ENCODE data around the gene GRIN1. TPM values are rescaled to one million over a fixed set of nuclear protein-coding genes. Genes with fewer than 3 reads are reported as not detected.
"Not testable (repeated sequence)": the region's sequence is repeated elsewhere in the genome, so short reads cannot be mapped to it uniquely, and the experiment has no call there.

Gene GRIN1
- total RNA-seq, 4 donors from 2014 or later: 0.14 TPM; not detected in 3

GRCh38 chr9:137115394-137116026, 23.4 kb upstream of the GRIN1 start:
- H3K36me3 ChIP-seq: no peaks in the 10 kb centered on the region
- intact Hi-C loops (cut with DNase I; ENCODE audit: low total_unique reads) (no loop called here), in situ Hi-C loops (cut with MboI; ENCODE audit: low pct_ligation_motif_present in 1 of 4, low pct_unique_long_range_greater_than_20kb in 1 of 4, low sequenced_read_pairs in 3 of 4) (loop anchor here in 1 of 4 donors (25.0 kb wide), 1 partner anchor 97 kb away; the partner anchor contains the start of genes NDOR1, RNF208, TMEM203 and TPRN)
- H3K4me3 ChIP-seq: no peak overlapping the region
- DNase-seq: no peak
- 78% methylated on average over 19 of the region's 21 CpGs; no CpG with 5 or more reads in 1 of the 2 donors for WGBS, 2 donors (ENCODE audit: low coverage in 1 of 2)
- TF ChIP-seq EP300 (IDR thresholded peaks at IDR 0.05; ENCODE audit: low read depth): no peak
- TF ChIP-seq POLR2A (IDR thresholded peaks at IDR 0.05): no peak
- peaks cover 26% of the 10 kb centered on the region for H3K27me3 ChIP-seq
- H3K9me3 ChIP-seq: no peaks in the 10 kb centered on the region
- no peak overlapping the region for H3K27ac ChIP-seq
- peaks cover 0 to 18% (median 11%) of the 10 kb centered on the region in 4 donors for H3K4me1 ChIP-seq

GRCh38 chr9:137116027-137116507, 22.9 kb upstream of the GRIN1 start:
- Histone ChIP-seq H3K36me3 (no peaks in the 10 kb centered on the region), H3K27ac (no peak overlapping the region), H3K4me3 (no peak overlapping the region), H3K27me3 (peaks cover 26% of the 10 kb centered on the region), H3K9me3 (no peaks in the 10 kb centered on the region), H3K4me1 (peaks cover 0 to 18% (median 11%) of the 10 kb centered on the region in 4 donors)
- DNase-seq: no peak
- intact Hi-C loops (cut with DNase I; ENCODE audit: low total_unique reads) (no loop called here), in situ Hi-C loops (cut with MboI; ENCODE audit: low pct_ligation_motif_present in 1 of 4, low pct_unique_long_range_greater_than_20kb in 1 of 4, low sequenced_read_pairs in 3 of 4) (loop anchor here in 1 of 4 donors (25.0 kb wide), 1 partner anchor 96 kb away; the partner anchor contains the start of genes NDOR1, RNF208, TMEM203 and TPRN)
- WGBS, 2 donors (ENCODE audit: low coverage in 1 of 2): 67% methylated on average over 6 of the region's 6 CpGs; no CpG with 5 or more reads in 1 of the 2 donors
- TF ChIP-seq EP300 (IDR thresholded peaks at IDR 0.05; ENCODE audit: low read depth): no peak

- Histone ChIP-seq H3K4me3 (no peak overlapping the region), H3K36me3 (no peaks in the 10 kb centered on the region), H3K4me1 (peaks cover 0 to 18% (median 11%) of the 10 kb centered on the region in 4 donors), H3K27ac (no peak overlapping the region), H3K27me3 (peaks cover 26% of the 10 kb centered on the region), H3K9me3 (no peaks in the 10 kb centered on the region)
- no peak for DNase-seq
- TF ChIP-seq CTCF (IDR thresholded peaks at IDR 0.05) (no peak), POLR2A (IDR thresholded peaks at IDR 0.05) (no peak), EP300 (IDR thresholded peaks at IDR 0.05; ENCODE audit: low read depth) (no peak), POLR2AphosphoS5 (IDR thresholded peaks at IDR 0.05) (no peak)
- in situ Hi-C loops (cut with MboI; ENCODE audit: low pct_ligation_motif_present in 1 of 4, low pct_unique_long_range_greater_than_20kb in 1 of 4, low sequenced_read_pairs in 3 of 4) (loop anchor here in 1 of 4 donors (25.0 kb wide), 1 partner anchor 96 kb away; the partner anchor contains the start of genes NDOR1, RNF208, TMEM203 and TPRN), intact Hi-C loops (cut with DNase I; ENCODE audit: low total_unique reads) (no loop called here)
- WGBS, 2 donors (ENCODE audit: low coverage in 1 of 2): 78 to 88% methylated on average over 15 to 17 of the region's 17 CpGs
These were observed 22.2 kb upstream of the GRIN1 start for GRCh38 chr9:137116728-137117127.

GRCh38 chr9:137117269-137117731, 21.7 kb upstream of the GRIN1 start:
- no peak for TF ChIP-seq CTCF (IDR thresholded peaks at IDR 0.05)
- TF ChIP-seq POLR2AphosphoS5 (IDR thresholded peaks at IDR 0.05): no peak
- no peak for TF ChIP-seq POLR2A (IDR thresholded peaks at IDR 0.05)
- TF ChIP-seq EP300 (IDR thresholded peaks at IDR 0.05; ENCODE audit: low read depth): no peak
- Histone ChIP-seq H3K9me3 (no peaks in the 10 kb centered on the region), H3K4me3 (no peak overlapping the region), H3K4me1 (peaks cover 0 to 18% (median 11%) of the 10 kb centered on the region in 4 donors), H3K27me3 (peaks cover 26% of the 10 kb centered on the region), H3K27ac (no peak overlapping the region), H3K36me3 (no peaks in the 10 kb centered on the region)
- WGBS, 2 donors (ENCODE audit: low coverage in 1 of 2): 81% methylated on average over 15 of the region's 15 CpGs; no CpG with 5 or more reads in 1 of the 2 donors
- in situ Hi-C loops (cut with MboI; ENCODE audit: low pct_ligation_motif_present in 1 of 4, low pct_unique_long_range_greater_than_20kb in 1 of 4, low sequenced_read_pairs in 3 of 4) (loop anchor here in 1 of 4 donors (25.0 kb wide), 1 partner anchor 95 kb away; the partner anchor contains the start of genes NDOR1, RNF208, TMEM203 and TPRN), intact Hi-C loops (cut with DNase I; ENCODE audit: low total_unique reads) (no loop called here)
- no peak for DNase-seq

- H3K27ac ChIP-seq; H3K36me3 ChIP-seq; intact Hi-C loops (cut with DNase I; ENCODE audit: low total_unique reads); DNase-seq; H3K4me3 ChIP-seq; H3K9me3 ChIP-seq: not testable (repeated sequence)
- in situ Hi-C loops (cut with MboI; ENCODE audit: low pct_ligation_motif_present in 1 of 4, low pct_unique_long_range_greater_than_20kb in 1 of 4, low sequenced_read_pairs in 3 of 4): loop anchor here in 1 of 4 donors (25.0 kb wide), 1 partner anchor 94 kb away; the partner anchor contains the start of genes NDOR1, RNF208, TMEM203 and TPRN
- WGBS, 2 donors (ENCODE audit: low coverage in 1 of 2): 24 to 75% methylated on average over 2 to 12 of the region's 12 CpGs
- Histone ChIP-seq H3K4me1 (peaks cover 0 to 18% (median 11%) of the 10 kb centered on the region in 4 donors), H3K27me3 (peaks cover 26% of the 10 kb centered on the region)
These were observed 20.8 kb upstream of the GRIN1 start for GRCh38 chr9:137118092-137118603.

- H3K36me3 ChIP-seq; DNase-seq; intact Hi-C loops (cut with DNase I; ENCODE audit: low total_unique reads); H3K9me3 ChIP-seq; H3K4me1 ChIP-seq; H3K27ac ChIP-seq; H3K4me3 ChIP-seq; H3K27me3 ChIP-seq: not testable (repeated sequence)
- whole genome bisulfite sequencing, 2 donors (ENCODE audit: low coverage in 1 of 2): 68 to 85% methylated on average over 4 to 14 of the region's 25 CpGs
- in situ Hi-C loops (cut with MboI; ENCODE audit: low pct_ligation_motif_present in 1 of 4, low pct_unique_long_range_greater_than_20kb in 1 of 4, low sequenced_read_pairs in 3 of 4): loop anchor here in 3 of 4 donors (10.0 to 25.0 kb wide), 3 partner anchors 90 to 113 kb away; partner anchors contain the start of genes RNF208 (in 2 of the 3), CYSRT1 (in 1 of the 3), NDOR1 (in 1 of the 3) and RNF224 (in 1 of the 3)
These were observed 16.8 kb upstream of the GRIN1 start for GRCh38 chr9:137121927-137122795.

- H3K36me3 ChIP-seq; DNase-seq; H3K4me3 ChIP-seq; H3K9me3 ChIP-seq; intact Hi-C loops (cut with DNase I; ENCODE audit: low total_unique reads); H3K27me3 ChIP-seq; H3K27ac ChIP-seq: not testable (repeated sequence)
- in situ Hi-C loops (cut with MboI; ENCODE audit: low pct_ligation_motif_present in 1 of 4, low pct_unique_long_range_greater_than_20kb in 1 of 4, low sequenced_read_pairs in 3 of 4): loop anchor here in 3 of 4 donors (10.0 to 25.0 kb wide), 3 partner anchors 89 to 112 kb away; partner anchors contain the start of genes RNF208 (in 2 of the 3), CYSRT1 (in 1 of the 3), NDOR1 (in 1 of the 3) and RNF224 (in 1 of the 3)
- WGBS, 2 donors (ENCODE audit: low coverage in 1 of 2): 68% methylated on average over 16 of the region's 16 CpGs; no CpG with 5 or more reads in 1 of the 2 donors
- peaks cover 4 to 14% (median 11%) of the 10 kb centered on the region in 4 donors for H3K4me1 ChIP-seq
These were observed 16.0 kb upstream of the GRIN1 start for GRCh38 chr9:137122796-137123467.
